Raji (cell line): ENCODE measurements around the gene QSOX2.

Source experiments
- POLR2A ChIP-seq: IDR thresholded peaks from 2 replicates; pipeline ENCODE4 v1.6.1; 2011; ENCODE audit warnings: low read depth, low read length, control low read depth; ENCODE audit not compliant: insufficient read depth

QSOX2 gene

DNA sequence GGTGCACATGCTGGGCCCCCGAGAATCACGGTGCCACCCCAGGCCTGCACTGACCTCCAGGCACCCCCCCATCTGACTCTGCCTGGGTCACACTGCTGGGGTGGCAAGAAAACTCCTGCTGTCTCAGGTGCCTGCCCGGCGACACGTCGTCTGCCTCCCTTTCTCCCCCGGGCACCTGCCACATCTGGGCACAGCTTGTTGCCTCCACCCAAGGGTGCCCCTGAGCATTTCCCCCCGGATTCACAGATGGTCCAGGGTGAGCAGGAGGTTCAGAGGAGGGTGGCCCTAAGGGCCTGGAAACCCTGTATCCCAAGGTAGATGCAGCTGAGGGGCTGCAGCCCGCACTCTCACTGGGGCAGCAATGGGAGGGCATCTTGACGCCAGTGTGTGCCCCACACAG is 14.9 kb upstream of the QSOX2 start:
- no peak for TF ChIP-seq POLR2A

DNA sequence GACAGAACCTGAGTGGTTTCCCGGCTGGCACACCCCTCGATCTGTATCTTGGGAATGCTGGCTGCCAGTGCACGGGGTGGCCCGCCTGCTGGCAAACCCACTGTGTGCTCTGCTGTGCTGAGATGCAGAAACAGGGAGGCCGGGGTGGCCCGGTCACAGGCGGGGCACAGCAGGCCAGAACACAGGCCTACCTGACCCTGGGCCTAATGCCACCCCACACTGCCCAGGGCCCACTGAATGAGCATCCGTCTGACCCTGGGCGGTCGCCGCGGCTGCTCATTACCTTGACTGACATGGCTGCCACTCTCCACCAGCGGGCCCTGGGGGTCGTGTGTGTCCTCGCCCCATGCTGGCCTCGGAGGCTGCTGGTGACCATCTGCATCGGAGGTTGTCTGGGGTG is 14.2 kb upstream of the QSOX2 start:
- no peak for TF ChIP-seq POLR2A

DNA sequence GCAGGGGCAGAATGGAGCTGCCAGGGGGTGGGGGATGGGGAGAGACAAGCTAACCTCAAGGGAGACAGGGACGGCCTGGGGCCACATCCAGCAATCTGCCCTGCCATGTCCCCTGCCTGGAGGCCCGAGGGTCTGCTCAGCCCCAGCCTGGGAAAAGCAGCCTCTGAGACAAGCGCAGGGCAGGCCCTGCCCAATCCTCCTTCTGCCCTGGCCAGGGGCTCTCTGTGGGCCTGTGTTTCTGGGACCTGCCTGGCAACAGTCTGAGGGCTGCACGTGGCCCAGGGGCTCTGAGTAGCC is 13.9 kb upstream of the QSOX2 start:
- no peak for TF ChIP-seq POLR2A

DNA sequence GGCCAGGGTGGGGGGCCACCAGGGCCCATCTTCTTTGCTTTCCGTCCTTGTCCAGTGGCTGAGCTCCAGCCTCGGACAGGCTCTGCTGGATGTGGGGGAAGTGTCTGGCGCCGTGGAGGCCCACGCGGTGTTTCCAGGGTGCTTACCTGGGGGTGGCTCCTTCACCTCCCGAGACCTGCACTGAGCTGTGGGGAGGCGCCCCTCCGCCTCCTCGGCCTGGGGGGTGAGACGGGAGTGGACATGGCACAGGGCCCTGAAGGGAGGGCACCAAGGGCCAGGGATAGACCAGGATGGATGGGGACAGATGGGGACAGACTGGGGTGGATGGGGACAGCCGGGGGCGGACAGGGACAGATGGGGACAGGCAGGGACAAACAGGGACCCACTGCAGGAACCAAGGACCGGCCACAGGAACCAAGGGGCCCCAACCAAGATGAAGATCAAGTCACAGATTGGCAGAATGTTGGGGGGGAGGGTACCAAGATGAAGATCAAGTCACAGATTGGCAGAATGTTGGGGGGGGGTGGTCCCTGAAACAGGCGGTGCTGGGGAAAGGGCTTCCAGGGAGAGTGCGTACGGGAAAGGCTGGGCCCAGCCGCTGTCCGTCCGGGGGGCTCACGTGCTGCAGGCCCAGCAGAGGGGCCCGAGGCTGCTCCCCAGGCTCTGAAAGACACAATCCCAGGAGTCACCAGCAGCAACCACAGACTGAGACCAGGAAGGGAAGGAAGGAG is 13.3 kb upstream of the QSOX2 start:
- no peak for TF ChIP-seq POLR2A

DNA sequence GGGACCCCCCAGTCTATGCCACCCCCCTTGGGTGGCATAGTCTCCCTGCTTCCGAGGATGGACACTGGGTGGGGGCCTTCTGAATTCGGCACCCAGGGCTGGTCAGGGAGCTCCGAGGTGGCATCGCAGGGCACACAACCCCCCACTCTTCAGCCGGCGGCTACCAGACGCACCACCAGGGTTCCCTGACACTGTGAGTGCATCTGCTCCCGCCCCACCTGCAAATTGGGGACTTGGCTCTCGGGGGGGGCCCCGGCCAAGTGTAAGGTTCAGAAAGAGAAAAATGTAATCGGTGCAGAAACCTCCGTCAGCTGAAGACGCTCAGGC is 12.7 kb upstream of the QSOX2 start:
- TF ChIP-seq POLR2A = no peak

DNA sequence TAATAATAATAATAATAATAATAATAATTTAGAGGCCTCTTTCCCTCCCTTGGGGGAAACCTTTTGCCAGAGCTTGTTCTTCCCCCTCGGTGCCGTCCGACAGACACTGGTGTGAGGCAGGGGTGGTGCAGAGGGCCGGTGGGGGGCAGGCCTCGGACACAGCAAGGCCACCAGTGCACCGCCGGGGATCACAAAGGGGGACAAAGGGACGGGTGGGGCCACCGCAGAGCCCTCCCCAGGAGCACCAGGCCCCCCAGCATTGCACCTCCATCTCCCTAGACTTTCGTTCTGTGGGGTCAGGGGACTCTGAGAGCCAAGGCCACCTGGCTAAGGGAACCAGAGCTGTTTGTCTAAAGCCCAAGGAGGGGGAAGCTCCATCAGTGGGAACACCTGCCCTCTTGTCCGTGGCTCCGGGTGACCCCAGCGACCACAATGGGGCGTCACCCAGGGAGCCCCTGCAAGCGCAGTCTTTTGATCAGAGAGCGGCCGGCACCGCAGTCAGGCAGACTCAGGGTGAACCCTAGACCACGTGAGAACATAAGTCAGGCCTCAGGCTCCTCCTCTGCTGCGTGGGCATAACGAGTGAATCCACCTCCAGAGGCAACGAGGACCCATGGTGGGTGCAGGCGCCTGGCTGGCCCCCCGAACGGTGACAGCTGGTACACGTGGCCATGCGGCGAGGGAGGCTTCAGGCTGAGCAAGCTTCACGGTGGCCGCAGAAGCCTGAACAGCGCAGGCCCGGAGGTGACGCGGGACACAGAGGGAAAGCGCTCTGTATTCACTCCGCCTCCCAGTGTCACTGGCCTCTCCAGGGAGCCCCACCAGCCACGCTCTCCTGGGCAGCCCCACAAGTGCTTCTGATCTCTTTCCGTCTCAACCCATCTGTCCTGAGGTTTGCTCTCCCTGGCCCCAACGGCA is 12.0 kb upstream of the QSOX2 start:
- no peak for TF ChIP-seq POLR2A

DNA sequence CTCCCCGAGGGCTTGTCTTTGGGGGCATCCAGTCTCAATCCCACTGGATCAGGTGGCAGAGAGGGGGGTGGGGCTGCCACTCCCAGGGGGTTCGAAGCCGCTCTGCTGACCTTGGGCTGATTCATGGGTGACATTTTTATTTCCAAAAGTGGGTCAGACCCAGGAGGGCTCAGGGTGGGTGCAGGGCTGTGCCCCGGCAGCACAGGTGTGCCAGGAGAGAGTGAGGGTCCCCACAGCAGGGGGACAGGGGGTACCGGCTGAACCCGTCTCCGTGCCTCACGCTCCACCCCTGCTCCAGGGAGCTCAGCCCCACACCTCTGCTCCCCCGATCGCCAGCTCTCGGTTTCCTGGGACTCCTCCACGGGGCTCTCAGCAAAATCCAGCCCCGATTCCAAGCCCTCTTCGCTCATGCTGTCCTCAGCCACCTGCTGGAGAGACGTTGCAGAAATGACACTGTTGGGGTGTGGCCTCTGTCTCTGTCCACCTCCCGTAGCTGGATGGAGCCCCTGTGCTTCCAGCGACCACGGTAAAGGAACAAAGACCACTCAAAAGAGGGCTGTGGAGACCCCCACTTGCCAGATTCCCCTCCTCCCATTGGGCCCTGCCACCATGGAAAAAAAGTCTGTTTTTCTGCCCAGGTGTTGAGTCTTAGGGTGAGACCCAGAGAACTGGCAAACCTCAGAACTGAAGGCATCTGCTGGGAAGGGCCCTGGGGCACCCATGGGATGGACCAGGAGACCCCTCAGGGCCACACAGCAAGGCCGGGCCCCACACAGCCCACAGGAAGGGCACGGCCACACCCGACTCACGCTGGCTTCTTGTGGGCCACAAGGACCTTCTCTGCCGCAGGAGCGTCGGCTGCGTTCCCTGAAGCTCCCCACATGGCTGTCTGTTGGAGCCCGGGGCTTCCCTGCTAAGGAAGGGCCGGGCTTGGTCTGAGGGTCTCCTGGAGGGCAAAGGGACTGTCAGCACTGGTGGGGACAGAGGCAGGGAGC is 10.6 kb upstream of the QSOX2 start:
- TF ChIP-seq POLR2A = no peak

DNA sequence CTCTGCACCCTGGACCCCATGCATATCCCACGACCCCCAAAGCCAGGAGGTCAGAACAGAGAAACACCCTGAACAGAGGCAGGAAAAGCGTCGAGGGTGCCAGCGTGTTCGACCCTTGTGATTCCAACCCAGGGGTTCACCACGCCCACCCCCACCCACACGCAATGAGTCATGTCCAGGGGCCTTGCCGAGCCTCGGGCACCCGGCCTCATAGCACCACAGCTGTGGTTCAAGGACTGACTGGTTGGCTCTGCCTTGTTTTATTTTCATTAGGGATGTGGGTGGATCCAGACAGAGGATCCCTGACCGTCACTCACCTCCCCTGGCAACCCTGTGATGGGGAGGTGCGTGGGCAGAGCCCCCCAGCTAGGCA is 9.5 kb upstream of the QSOX2 start:
- no peak for TF ChIP-seq POLR2A

DNA sequence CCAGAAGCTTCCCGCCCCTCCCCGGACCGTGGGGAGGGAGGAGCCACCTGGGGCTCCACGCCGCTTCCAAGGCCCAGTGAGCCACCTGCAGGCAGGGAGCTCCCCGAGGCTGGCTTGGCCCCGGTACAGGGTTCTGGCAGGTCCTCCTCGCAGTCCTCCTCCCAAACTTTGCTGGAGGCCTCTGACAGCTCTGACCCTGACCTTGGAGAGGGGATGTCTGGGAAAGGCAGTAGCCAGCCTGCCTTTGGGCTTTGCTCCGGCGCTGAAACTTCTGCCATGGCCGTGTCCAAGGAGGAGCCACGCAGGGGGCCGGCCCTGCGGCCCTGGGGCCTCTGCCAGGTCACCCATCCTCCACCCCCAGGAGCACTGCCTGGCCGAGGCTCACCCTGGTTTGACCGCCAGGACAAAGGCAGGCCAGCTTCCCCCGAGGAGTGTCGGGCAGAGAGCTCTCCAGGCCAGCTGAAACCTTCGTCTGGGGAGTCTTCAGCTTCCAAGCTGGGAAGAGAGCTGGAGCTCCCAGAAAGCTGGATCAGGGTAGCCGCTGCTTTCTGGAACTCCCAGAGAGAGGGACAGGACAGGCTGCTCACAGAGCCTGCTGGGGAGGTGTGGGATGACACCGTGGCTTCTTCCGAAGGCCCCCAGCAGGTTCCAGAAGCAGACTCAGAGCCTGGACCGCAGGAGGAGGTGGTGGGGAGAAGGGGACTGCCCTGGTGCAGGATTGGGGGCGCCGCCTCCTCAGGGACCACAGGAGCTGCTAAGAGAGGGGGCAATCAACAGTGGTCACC is 9.0 kb upstream of the QSOX2 start:
- no peak for TF ChIP-seq POLR2A

DNA sequence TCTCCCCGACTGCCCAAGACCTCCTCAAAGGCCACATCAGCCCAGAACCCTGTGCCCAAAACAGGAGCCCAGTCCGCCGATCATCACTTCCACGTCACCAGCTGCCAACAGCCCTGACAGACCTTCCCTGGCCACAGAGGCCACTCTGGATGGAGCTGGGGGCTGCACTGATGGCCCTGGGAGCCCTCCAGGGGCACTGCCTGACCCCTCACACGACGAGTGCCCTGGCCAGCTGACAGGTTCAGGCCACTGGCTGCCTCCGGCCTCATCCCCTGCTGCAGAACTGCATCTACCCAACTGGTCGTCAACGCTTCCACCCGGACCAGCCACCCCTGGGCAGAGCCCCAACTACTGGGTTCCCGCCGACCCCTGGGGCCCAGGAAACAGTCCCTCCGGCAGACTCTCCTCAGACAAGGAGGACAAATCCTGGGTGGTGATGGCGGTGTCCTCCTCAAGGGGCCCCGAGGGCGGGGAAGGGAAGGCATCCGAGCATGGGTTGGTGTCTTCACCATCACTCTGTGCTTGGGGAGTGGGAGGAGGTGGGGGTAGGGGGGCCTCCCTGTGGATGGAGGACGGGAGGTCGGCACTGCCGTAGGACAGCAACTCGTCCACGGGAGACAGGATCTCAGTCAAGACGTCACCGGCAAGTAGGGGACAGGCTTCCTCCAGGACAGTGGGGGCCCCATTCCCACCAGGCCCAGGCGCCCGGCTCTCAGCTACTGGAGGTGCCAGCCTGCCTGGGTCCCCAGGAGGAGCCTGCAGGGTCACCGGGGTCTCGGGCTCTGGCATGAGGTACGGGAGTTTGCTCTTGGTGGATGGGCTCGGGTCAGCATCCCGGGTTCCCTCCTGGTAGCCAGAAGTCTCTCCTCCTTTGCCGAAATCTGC is 7.9 kb upstream of the QSOX2 start:
- no peak for TF ChIP-seq POLR2A

DNA sequence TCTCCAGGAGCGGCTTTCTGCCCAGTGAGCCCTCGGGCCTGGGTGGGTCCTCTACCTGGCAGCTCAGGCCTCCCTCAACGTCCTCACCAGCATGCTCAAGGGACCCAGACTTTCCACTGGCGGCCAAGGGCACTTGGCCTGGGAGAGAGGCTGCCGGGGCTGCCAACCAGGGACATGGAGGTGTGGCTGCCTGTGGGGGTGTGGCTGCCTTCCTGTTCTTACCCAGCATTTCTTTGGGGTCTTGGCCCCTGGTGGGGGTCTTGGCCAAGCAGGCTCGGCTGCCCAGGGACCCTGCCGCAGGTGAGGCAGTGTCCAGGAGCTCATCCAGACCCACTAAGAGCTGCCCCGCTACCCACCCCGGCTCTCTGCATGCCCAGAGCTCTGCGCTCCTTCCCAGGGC is 7.2 kb upstream of the QSOX2 start:
- TF ChIP-seq POLR2A = no peak

DNA sequence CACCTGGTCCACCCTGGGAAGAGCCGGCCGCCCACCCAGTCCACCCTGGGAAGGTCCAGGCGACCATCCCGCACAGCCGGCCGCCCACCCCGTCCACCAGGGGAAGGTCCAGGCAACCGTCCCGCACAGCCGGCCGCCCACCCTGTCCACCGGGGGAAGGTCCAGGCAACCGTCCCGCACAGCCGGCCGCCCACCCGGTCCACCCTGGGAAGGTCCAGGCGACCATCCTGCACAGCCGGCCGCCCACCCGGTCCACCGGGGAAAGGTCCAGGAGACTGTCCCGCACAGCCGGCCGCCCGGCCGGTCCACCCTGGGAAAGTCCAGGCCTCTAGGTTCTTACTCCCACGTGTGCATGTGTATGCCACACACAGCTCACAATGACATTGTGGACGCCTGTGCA is 6.7 kb upstream of the QSOX2 start:
- TF ChIP-seq POLR2A = no peak

DNA sequence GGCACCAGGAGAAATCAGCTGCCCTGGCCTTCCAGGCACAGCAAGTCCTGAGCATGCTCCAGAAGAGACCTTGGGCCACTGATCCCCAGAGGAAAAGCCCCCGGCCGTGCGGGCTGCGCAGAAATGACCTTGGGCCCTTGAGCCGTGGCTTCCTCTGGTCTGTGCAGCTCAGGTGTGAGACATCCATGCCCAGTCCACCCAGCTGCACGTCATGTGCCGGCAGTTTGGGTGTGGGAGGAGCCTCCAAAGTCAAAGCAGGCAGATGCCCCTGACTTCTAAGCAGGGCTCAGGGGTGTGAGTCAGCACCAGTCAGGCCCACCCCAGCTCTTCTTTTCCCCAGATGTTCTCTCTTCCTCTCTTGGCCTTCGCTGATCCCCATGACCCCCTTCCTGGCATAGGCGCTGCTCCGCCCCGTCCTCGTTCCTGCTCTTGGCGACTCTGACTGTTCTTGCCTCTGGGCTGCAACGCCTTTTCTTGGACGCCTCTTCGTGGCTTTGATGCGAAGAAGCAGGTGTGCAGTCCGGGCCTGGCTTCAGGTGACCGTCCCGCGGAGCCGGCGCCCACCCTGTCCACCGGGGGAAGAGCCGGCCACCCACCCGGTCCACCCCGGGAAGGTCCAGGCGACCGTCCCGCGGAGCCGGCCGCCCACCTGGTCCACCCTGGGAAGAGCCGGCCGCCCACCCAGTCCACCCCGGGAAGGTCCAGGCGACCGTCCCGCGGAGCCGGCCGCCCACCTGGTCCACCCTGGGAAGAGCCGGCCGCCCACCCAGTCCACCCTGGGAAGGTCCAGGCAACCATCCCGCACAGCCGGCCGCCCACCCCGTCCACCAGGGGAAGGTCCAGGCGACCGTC is 5.9 kb upstream of the QSOX2 start:
- no peak for TF ChIP-seq POLR2A
